T47D (cell line): ENCODE data around the gene TTC7B.

Experiments used
- DNase-seq, 2 experiments: peaks; one replicate each; pipeline versions ENCODE4 v3.0.0 to v3.0.0-alpha.2; 2011 to 2012; ENCODE audit warnings: low read depth in 1 of 2, low spot score in 1 of 2
- JUND ChIP-seq: IDR thresholded peaks from 2 replicates; pipeline ENCODE4 v1.6.1; 2012; ENCODE audit warnings: low read depth
- in situ Hi-C: cut with HindIII; loops from 2 replicates; pipeline ENCODE4 v1.10.0; 2016; ENCODE audit warnings: low sequenced_read_pairs, low pct_unique_long_range_greater_than_20kb

TTC7B gene

DNA sequence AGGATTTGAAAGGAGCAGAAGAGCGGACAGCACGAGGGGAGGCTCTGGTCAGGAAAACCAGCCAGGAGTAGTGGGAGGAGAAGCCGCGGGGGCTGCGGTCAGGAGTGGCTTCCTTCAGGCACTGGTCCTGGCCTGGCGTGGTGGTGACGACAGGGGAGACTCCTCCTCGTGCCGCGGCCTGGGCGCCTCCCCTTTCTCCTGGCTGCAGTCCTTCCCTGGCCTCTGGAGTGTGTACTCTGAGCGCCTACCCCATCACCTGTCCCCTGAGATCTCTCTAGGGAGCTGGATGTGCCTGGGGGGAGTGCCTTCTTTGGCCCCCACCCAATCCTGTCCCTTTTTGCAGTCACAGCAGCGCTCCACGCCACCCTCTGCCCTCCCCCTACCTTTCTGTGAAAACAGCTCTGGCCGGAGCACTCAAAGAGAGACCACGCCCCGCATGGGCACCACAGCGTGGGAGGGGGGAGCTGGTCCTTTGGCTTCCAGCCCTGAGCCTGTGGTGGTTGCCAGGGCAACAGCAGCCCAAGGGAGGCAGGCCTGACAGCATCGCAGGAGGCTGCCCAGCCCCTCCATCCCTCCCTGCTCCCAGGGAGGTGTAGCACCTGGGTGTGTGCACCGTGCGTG, 293.5 kb downstream of the TTC7B start:
- in situ Hi-C loops: no loop called here
- no peak for TF ChIP-seq JUND
- DNase-seq: peak in 1 of 2 experiments; percentile 50

- no peak for DNase-seq
- in situ Hi-C loops: no loop called here
- no peak for TF ChIP-seq JUND
Observed at GRCh38 chr14:90521930-90522483, 294.2 kb downstream of the TTC7B start.

DNA sequence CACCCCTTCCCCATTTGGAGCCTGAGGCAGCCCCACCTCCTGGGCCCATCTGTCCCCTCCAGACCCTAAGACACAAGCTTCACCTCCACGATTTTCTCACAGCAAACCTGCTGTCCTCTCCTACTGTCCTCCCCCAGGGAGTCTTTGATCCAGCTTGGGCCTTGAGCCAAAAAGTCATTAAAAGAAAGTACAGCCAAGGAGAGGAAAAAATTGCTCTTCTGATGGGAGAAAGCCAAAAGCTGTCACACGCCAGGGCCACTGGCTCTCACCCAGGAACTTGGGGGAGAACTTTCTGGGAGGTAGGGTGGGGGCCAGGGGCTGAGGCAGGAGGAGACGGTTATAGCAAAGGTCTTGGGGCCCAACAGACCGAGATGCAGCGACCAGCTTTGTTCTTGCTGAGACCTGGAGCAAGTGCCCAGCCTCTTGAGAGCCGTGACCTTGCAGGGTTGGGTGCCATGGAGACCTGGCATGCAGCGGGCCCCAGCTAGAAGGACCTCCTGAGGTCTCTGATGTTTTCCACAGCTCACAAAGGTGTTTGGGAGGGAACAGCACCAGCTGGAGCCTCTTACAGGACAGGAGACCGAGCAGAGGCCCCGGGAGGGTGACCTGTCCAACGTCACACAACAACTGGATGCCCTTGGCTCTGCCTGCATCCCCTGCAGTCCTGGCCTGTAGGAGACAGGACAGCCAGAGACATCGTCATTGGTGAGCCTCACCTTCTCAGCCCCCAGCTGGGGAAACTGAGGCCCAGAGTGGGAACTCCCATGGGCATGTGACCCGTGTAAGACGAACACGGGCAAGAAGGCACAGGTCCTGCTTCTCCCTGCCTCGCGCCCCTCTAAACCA, 294.9 kb downstream of the TTC7B start:
- DNase-seq: peak in 1 of 2 experiments; percentile 46
- no peak for TF ChIP-seq JUND
- in situ Hi-C loops: no loop called here

DNA sequence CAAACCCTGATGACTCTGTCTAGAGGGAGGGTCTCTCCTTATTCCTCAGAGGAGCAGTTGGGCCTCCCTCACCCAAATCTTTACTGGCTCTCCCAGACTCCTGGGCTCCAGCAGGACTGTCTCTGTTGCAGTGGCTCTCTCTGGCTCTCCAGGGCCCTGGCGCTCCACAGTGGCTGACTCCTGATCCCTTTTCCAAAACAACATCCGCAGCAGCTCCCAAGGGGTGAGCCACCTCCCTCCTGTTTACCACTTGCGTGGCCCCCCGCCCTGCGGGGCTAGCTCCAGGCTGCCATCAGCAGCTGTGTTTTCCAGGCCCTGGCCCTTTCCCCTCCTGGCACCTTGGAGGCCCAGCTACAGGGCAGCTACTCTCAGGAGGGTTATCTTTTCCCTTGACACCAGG, 295.9 kb downstream of the TTC7B start:
- DNase-seq: no peak
- in situ Hi-C loops: no loop called here
- no peak for TF ChIP-seq JUND

DNA sequence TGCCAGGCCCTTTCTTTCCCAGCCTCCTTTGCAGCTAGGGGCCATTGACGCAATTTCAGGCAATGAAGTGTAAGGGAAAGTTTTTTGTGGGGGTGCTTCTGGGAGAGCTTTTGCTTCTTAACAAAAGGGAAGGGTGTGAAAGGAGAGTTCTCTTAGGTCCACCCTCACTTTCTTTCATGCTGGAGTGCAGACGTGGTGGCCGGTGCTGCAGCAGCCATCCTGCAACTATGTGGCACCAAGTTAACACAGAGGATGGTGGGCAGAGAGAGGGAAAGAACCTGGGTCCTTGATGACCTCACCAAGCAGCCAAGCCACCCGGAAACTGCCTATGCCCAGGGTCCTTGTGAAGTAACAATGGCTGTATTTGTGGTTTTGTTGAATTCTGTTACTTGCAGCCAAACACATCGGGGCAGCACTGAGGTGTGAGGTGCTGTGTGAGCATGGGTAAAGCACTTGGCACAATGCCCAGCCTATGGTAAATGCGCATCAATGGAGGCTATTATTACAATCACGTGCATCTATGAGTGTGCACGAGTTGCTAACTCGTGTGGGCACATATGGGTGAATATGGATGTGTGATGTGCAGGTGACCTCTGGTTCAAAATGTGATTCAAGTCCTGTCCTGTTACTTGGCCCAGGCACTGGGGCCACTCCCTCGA, 296.8 kb downstream of the TTC7B start:
- in situ Hi-C loops: no loop called here
- DNase-seq: no peak
- TF ChIP-seq JUND: no peak

DNA sequence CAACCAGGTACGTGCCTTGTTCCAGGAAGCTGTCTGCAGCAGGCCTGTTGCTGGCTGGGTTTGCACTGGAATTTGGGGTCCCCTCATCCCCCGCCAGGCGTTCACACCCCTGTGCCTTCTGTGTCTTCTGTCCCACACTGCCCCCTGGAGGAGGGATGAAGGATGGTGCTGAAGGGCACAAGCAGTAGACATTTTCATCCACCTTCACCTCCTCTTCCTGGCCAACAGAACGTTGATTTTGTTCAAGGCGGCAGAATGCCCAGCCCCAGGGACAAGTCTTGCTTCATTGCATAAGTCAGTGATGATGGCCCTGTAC, 297.3 kb downstream of the TTC7B start:
- no peak for TF ChIP-seq JUND
- in situ Hi-C loops: no loop called here
- DNase-seq: peak in 1 of 2 experiments; percentile 71

DNA sequence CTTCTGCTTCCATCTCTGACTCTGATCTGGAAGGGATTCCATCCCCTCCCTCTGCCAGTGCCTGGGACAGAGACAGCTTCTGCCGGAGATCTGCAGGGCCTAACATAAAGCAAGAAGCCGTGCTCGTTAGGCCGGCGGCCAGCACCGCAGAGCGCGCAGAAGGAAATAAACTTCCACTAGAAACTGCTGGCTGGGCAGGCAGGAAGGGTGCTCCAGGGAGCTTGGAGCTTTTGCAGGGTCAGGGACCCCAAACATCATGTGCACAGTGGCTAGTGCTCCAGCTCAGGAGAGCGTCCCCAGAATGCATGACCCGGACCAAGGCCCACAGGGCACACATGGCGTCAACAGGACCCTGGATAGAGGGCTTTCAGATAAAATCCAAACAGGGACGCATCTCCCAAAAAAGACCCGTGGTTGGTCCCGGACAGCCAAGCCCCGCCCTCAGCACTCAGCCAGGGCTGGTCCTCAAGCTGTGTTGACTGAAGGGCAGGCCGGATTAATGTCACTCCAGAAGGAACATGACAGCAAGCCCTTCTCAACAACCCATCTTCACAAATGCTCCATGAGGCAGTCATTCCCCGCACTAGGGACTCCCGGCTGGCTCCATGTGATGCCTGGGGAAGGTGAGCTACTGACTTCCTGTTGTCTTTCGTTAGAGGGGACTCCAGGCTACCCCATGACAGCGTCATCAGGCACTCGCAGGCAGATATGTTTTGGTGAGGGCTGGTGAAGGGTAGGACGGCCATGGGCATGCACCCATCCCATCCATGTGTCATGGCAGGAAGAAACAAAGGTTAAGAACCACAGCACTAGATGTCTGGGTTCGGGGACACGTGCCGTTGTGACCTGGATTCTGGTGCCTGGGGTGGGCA, 297.9 kb downstream of the TTC7B start:
- no peak for DNase-seq
- in situ Hi-C loops: no loop called here
- TF ChIP-seq JUND: no peak

DNA sequence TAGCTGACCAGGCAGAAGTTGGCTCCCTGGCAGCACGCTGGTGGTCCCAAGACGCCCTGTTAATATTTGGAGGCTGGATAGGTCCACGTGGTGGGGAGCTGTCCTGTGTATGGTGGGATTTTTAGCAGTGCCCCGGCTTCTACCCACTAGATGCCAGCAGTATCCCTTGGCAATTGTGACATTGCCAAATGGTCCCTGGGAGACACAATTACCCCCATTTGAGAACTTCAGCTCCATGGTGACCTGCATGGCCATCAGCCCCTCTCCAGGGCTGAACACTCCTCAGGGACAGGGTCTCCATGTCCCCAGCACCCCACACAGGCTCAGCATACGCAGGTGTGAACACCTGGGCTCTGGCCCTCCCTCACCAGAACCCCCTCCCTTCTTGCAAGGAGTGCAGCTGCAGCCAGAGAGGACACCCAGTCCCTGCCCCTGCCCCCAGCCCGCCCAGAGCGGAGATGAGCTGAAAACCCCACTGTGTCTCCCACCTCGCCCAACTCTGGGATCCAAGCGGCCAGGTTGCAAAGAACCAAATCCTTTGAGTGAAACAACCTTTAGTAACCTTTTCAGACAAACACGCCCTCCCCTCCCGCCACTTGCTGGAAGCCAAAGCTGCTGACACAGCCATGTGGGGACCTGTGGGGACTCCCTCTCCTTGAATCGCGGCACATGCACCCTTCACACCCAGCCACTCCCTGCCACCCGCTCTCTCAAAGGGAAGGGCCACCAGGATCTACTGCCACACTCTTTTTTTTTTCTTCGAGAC, 299.0 kb downstream of the TTC7B start:
- DNase-seq: no peak
- in situ Hi-C loops: no loop called here
- TF ChIP-seq JUND: no peak

GRCh38 chr14:90514566-90514965, 301.7 kb downstream of the TTC7B start:
- no peak for TF ChIP-seq JUND

GRCh38 chr14:90514015-90514398, 302.2 kb downstream of the TTC7B start:
- no peak for TF ChIP-seq JUND
- no peak for DNase-seq
- in situ Hi-C loops: no loop called here

More at GRCh38 chr14:90514566-90514965, 301.7 kb downstream of the TTC7B start:
- in situ Hi-C loops: no loop called here
- DNase-seq: no peak

- in situ Hi-C loops: no loop called here
- DNase-seq: peak; percentile 88 to 93
- no peak for TF ChIP-seq JUND
Observed at GRCh38 chr14:90513161-90514014, 302.8 kb downstream of the TTC7B start.
